H1 (cell line): ENCODE results near the gene CDC45. TPM values are rescaled to one million over a fixed set of nuclear protein-coding genes. Genes with fewer than 3 reads are reported as not detected.
A peak's percentile ranks its signal among the peaks of the same experiment; 100 is the strongest.

ENCODE experiments used
- CTCF ChIA-PET: fragments of 300-600 bp; sonication (Branson Sonifier 250); formaldehyde crosslinking; loops from one replicate; lab custom pipeline; 2021; ENCODE audit not compliant: partially characterized antibody; lab: Charles Lee
- POLR2A ChIA-PET: fragments of 300-600 bp; sonication (Branson Sonifier 250); formaldehyde crosslinking; loops from one replicate; lab custom pipeline; 2021; ENCODE audit warnings: inconsistent platforms; ENCODE audit not compliant: partially characterized antibody; lab: Charles Lee
- DNase-seq, 2 experiments: peaks; one replicate each; pipeline versions ENCODE4 v3.0.0 to v3.0.0-alpha.2; 2010 to 2022; ENCODE audit warnings: low spot score in 2 of 2, low read depth in 1 of 2, mixed read lengths in 1 of 2
- FAIRE-seq: peaks from 2 replicates; lab custom pipeline; 2011; peaks lifted over from hg19 to GRCh38; lab: Jason Lieb, UNC
- H2AFZ ChIP-seq: 2 replicates; pipeline ENCODE4 v1.8.1; 2012; ENCODE audit warnings: low read length, inconsistent platforms
- H2AK5ac ChIP-seq: 2 replicates; pipeline ENCODE4 v1.6.1; 2013; ENCODE audit warnings: low read depth, low read length
- H2BK120ac ChIP-seq: replicated peaks from 2 replicates; pipeline ENCODE3; 2013; ENCODE audit warnings: low read depth, low read length, inconsistent platforms
- H2BK12ac ChIP-seq: 2 replicates; pipeline ENCODE4 v1.6.1; 2013; ENCODE audit warnings: low read depth, low read length
- H2BK15ac ChIP-seq: 2 replicates; pipeline ENCODE4 v1.6.1; 2013; ENCODE audit warnings: low read length
- H2BK20ac ChIP-seq: 2 replicates; pipeline ENCODE4 v1.6.1; 2013; ENCODE audit warnings: low read length
- H2BK5ac ChIP-seq: 2 replicates; pipeline ENCODE4 v1.6.1; 2013; ENCODE audit warnings: low read depth, low read length
- H3K14ac ChIP-seq: 2 replicates; pipeline ENCODE4 v1.6.1; 2013; ENCODE audit warnings: inconsistent platforms; ENCODE audit not compliant: insufficient read length
- H3K18ac ChIP-seq: 2 replicates; pipeline ENCODE4 v1.6.1; 2013; ENCODE audit warnings: low read length; ENCODE audit errors: extremely low read depth
- H3K23ac ChIP-seq: 2 replicates; pipeline ENCODE4 v1.6.1; 2013; ENCODE audit warnings: inconsistent platforms; ENCODE audit not compliant: insufficient read length
- H3K23me2 ChIP-seq: 2 replicates; pipeline ENCODE4 v1.6.1; 2013; ENCODE audit warnings: low read depth, low read length
- H3K27ac ChIP-seq: 2 replicates; pipeline ENCODE4 v1.6.1; 2011; ENCODE audit warnings: low read depth, low read length, inconsistent platforms
- H3K27me3 ChIP-seq, 4 experiments: replicated peaks in 1 of 4; 1 replicate in 1 of 4; 2 replicates in 3 of 4; pipeline versions ENCODE4 v1.6.1 to v1.8.1; 2011 to 2013; ENCODE audit warnings: low read length in 3 of 4, mild to moderate bottlenecking in 3 of 4, inconsistent platforms in 2 of 4, mixed read lengths in 2 of 4, moderate library complexity in 1 of 4; ENCODE audit not compliant: control insufficient read depth in 3 of 4, insufficient read depth in 3 of 4; ENCODE audit errors: extremely low read depth in 1 of 4
- H3K36me3 ChIP-seq, 4 experiments: 2 replicates each; pipeline versions ENCODE4 v1.6.1 to v1.8.1; 2011 to 2013; ENCODE audit warnings: mild to moderate bottlenecking in 4 of 4, low read length in 3 of 4, moderate library complexity in 2 of 4, control low read depth in 1 of 4, inconsistent platforms in 1 of 4; ENCODE audit not compliant: insufficient read depth in 4 of 4, control insufficient read depth in 2 of 4
- H3K4ac ChIP-seq: replicated peaks from 2 replicates; pipeline ENCODE3; 2013; ENCODE audit warnings: low read length, low read depth, mixed read lengths, inconsistent platforms; ENCODE audit not compliant: insufficient read length
- H3K4me1 ChIP-seq, 4 experiments: replicated peaks in 1 of 4; 1 replicate in 1 of 4; 2 replicates in 3 of 4; pipeline versions ENCODE4 v1.6.1 to v1.8.1; 2011 to 2013; ENCODE audit warnings: low read length in 3 of 4, inconsistent platforms in 2 of 4, mixed read lengths in 1 of 4; ENCODE audit not compliant: insufficient read depth in 4 of 4, control insufficient read depth in 3 of 4
- H3K4me2 ChIP-seq, 2 experiments: 2 replicates each; pipeline versions ENCODE4 v1.6.1 to v1.8.1; 2011 to 2013; ENCODE audit warnings: low read depth in 2 of 2, low read length in 2 of 2, control low read depth in 1 of 2, inconsistent platforms in 1 of 2, mild to moderate bottlenecking in 1 of 2; ENCODE audit not compliant: insufficient read depth in 1 of 2
- H3K4me3 ChIP-seq, 4 experiments: fragments of 200-600, 300-600 bp in 1 of 4; sonication (generic), shearing (Covaris generic), sonication (Bioruptor Twin) in 1 of 4; 2 replicates each; pipeline versions ENCODE4 v1.5.1 to v1.8.1; 2011 to 2016; ENCODE audit warnings: low read length in 4 of 4, low read depth in 3 of 4, control low read depth in 2 of 4, inconsistent platforms in 2 of 4, mild to moderate bottlenecking in 2 of 4, mixed read lengths in 1 of 4, moderate library complexity in 1 of 4; ENCODE audit not compliant: insufficient read depth in 2 of 4; ENCODE audit errors: extremely low read depth in 1 of 4
- H3K56ac ChIP-seq: replicated peaks from 2 replicates; pipeline ENCODE3; 2013; ENCODE audit warnings: low read depth, mild to moderate bottlenecking, mixed read lengths, low read length, inconsistent platforms; ENCODE audit not compliant: insufficient read length
- H3K79me1 ChIP-seq: 2 replicates; pipeline ENCODE4 v1.6.1; 2013; ENCODE audit warnings: low read depth, low read length, control low read depth
- H3K79me2 ChIP-seq, 2 experiments: 2 replicates each; pipeline versions ENCODE4 v1.6.1 to v1.8.1; 2012 to 2013; ENCODE audit warnings: low read length in 2 of 2, mild to moderate bottlenecking in 2 of 2, inconsistent platforms in 1 of 2; ENCODE audit not compliant: insufficient read depth in 2 of 2, control insufficient read depth in 1 of 2
- H3K9ac ChIP-seq, 4 experiments: replicated peaks in 1 of 4; 1 replicate in 1 of 4; 2 replicates in 3 of 4; pipeline versions ENCODE4 v1.6.1 to v1.8.1; 2011 to 2013; ENCODE audit warnings: low read depth in 3 of 4, low read length in 3 of 4, control low read depth in 2 of 4, mild to moderate bottlenecking in 2 of 4, moderate library complexity in 2 of 4, inconsistent platforms in 1 of 4; ENCODE audit errors: extremely low read depth in 1 of 4
- H3K9me3 ChIP-seq, 2 experiments: 2 replicates each; pipeline versions ENCODE4 v1.6.1 to v1.8.1; 2012 to 2013; ENCODE audit warnings: mild to moderate bottlenecking in 2 of 2, moderate library complexity in 2 of 2, control low read depth in 1 of 2, inconsistent platforms in 1 of 2, low read depth in 1 of 2, low read length in 1 of 2, mixed read lengths in 1 of 2; ENCODE audit not compliant: insufficient read depth in 2 of 2
- H4K20me1 ChIP-seq, 2 experiments: replicated peaks in 1 of 2; 2 replicates each; pipeline versions ENCODE3 to v1.8.1; 2011 to 2013; ENCODE audit warnings: inconsistent platforms in 2 of 2, low read length in 2 of 2, mild to moderate bottlenecking in 1 of 2; ENCODE audit not compliant: insufficient read depth in 2 of 2, control insufficient read depth in 1 of 2
- H4K5ac ChIP-seq: 2 replicates; pipeline ENCODE4 v1.6.1; 2013; ENCODE audit warnings: low read length, low read depth, mixed read lengths, inconsistent platforms; ENCODE audit not compliant: insufficient read length
- H4K8ac ChIP-seq: 2 replicates; pipeline ENCODE4 v1.8.0; 2013; ENCODE audit warnings: mild to moderate bottlenecking, moderate library complexity, low read length, inconsistent platforms; ENCODE audit not compliant: insufficient read depth; ENCODE audit errors: extremely low read depth
- H4K91ac ChIP-seq: replicated peaks from 2 replicates; pipeline ENCODE3; 2013; ENCODE audit warnings: low read length, mixed read lengths, inconsistent platforms; ENCODE audit not compliant: insufficient read length
- NANOG ChIP-seq: IDR thresholded peaks from 2 replicates; pipeline ENCODE4 v1.6.1; 2011; ENCODE audit warnings: low read length, low read depth, mild to moderate bottlenecking, inconsistent platforms; ENCODE audit not compliant: insufficient read depth, poor library complexity, severe bottlenecking
- RAD21 ChIP-seq, 2 experiments: IDR thresholded peaks in 1 of 2; conservative IDR thresholded peaks in 1 of 2; 2 replicates each; pipeline ENCODE4 v1.6.1; 2011; ENCODE audit warnings: low read depth in 2 of 2, low read length in 2 of 2, improper control_type of control experiment in 1 of 2, inconsistent platforms in 1 of 2, mild to moderate bottlenecking in 1 of 2, moderate library complexity in 1 of 2
- WGBS, 2 experiments: shearing (Covaris generic) in 1 of 2; methylation state at CpG; one replicate each; pipeline versions ENCODE4 v1.1.6 to v1.1.7; 2013 to 2015; ENCODE audit warnings: low lambda C conversion rate in 2 of 2, mixed read lengths in 2 of 2, inconsistent platforms in 1 of 2, low coverage in 1 of 2, missing lambda C conversion rate in 1 of 2; ENCODE audit not compliant: insufficient replicate concordance in 2 of 2, insufficient coverage in 1 of 2, insufficient read length in 1 of 2; ENCODE audit errors: extremely low coverage in 1 of 2, missing lambda C conversion rate in 1 of 2; 5-methylcytosine and 5-hydroxymethylcytosine counted together
- polyA plus RNA-seq, 7 experiments: library from polyadenylated mRNA; depleted of rRNA in 3 of 7; stranded (reverse) in 5 of 7; unstranded in 2 of 7; fragments of >200 nt in 5 of 7; fragments of 200-250 nt in 2 of 7; gene quantifications; 1 replicate in 5 of 7; 2 replicates in 1 of 7; 4 replicates in 1 of 7; pipeline versions ENCODE4 v1.2.1 to v1.2.3, GENCODE V29; 2011 to 2013; ENCODE audit warnings: missing spikeins in 2 of 7, mixed read lengths in 2 of 7
- total RNA-seq: library from RNA; stranded (reverse); fragmentation: NEBNext Ultra II Directional; extraction: Animal tissue kit (Norgen Biotek cat#: 25700); gene quantifications from 2 replicates; pipeline ENCODE4 v1.2.1, GENCODE V29; 2021

CDC45 gene
- total and polyA plus RNA-seq, 2 of the 8 experiments (the other 6 are each of a cell fraction or from before 2014, with no cell fraction given) = 31.9 to 37.7 TPM

DNA sequence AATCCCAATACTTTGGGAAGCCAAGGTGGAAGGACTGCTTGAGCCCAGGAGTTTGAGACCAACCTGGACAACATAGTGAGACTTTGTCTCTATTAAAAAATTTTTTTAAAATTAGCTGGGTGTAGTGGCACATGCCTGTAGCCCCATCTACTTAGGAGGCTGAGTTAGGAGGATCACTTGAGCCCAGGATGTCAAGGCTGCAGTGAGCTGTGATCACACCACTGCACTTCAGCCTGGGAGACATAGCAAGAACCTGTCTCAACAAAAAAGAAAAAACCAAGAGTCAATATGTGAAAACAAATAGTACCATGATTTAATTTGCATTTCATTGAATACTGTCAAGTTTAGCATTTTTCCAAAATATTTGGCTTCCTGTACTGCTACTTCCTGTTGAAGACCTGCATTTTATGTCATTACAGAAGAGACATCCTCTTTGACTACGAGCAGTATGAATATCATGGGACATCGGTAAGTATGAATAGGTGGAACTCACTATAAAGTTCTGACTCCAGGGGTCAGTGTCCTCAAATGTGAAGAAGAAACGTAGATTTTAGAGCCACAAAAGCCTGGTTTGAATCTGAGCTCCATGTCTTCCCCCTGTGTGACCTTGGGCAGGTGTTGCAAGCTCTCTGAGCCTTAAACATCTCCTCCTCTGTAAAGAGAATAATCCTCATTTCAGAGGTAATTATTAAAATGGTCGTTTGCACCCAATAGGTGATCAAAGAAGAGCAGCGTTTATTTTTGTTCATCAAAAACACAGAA is 16.0 kb downstream of the CDC45 start:
- Histone ChIP-seq H3K9ac (no peak overlapping the region), H4K8ac (no peak overlapping the region), H3K4me1 (no peaks in the 10 kb centered on the region), H2AFZ (no peak overlapping the region), H3K18ac (no peak overlapping the region), H3K4me3 (no peak overlapping the region), H3K27me3 (no peaks in the 10 kb centered on the region)
- POLR2A ChIA-PET = interaction anchor here (0.8 to 1.0 kb wide), 3 partner anchors 9 to 37 kb away, joined by 3 read pairs; no protein-coding TSS in a partner anchor
- WGBS, 2 experiments = 89% methylated on average over 5 of the region's 5 CpGs; no CpG with 5 or more reads in 1 of the 2 experiments
- FAIRE-seq = no peak
- TF ChIP-seq RAD21 (IDR thresholded peaks at IDR 0.05 in 1 of 2, conservative IDR thresholded peaks at IDR 0.05 in 1 of 2; ENCODE audit: low read depth in 2 of 2, low read length in 2 of 2) (peak; percentile 40 to 49; a peak in 2 of 4 replicates), NANOG (no peak)
- TF ChIP-seq, all 59 proteins: peak for 1
- Histone ChIP-seq H2BK12ac (no peak overlapping the region), H3K56ac (no peak overlapping the region), H3K14ac (no peak overlapping the region), H3K27ac (no peak overlapping the region), H3K79me2 (no peaks in the 10 kb centered on the region), H2BK120ac (no peak overlapping the region), H3K79me1 (no peaks in the 10 kb centered on the region; the same call in 1 of the 2 replicates), H2BK5ac (no peak overlapping the region), H3K36me3 (peaks cover 11 to 49% (median 25%) of the 10 kb centered on the region in 4 experiments), H3K9me3 (no peaks in the 10 kb centered on the region), H2BK15ac (no peak overlapping the region), H3K4me2 (no peak overlapping the region), H2AK5ac (no peak overlapping the region), H3K23me2 (no peaks in the 10 kb centered on the region), H3K23ac (no peak overlapping the region), H3K4ac (no peak overlapping the region), H4K5ac (no peak overlapping the region), H4K91ac (no peak overlapping the region), H4K20me1 (peaks cover 0 to 7% of the 10 kb centered on the region in 2 experiments), H2BK20ac (no peak overlapping the region)
- CTCF ChIA-PET = interaction anchor here (0.7 to 1.6 kb wide), 7 partner anchors 11 to 141 kb away, joined by 3 to 17 read pairs (median 4); no protein-coding TSS in a partner anchor
- DNase-seq = no peak
